ENCODE data around the gene CHMP3.

The CHMP3 gene

DNA sequence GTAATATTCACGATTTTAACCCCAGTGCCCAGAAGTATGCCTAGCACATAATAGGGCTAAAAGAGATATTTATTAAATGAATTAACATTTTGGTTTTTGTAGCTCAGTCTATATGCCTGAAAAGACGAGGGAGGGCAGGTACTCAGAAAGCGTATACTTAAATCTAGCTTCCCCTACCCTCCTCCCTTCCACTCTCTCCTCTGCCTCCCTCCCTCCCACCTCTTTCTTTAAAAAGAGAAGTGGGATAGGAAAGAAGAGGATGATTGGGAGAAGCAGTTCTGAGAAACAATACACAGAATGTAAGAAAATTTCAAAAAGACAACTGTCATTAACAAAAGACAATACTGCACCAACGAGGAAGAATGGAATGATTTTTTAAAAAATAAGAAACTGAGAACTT, 39.8 kb downstream of the CHMP3 start:
- no peak overlapping the region for H3K27ac ChIP-seq (ENCODE audit: low read length)
- H3K27me3 ChIP-seq (replicated peaks; ENCODE audit: insufficient read depth, low read length), result no peaks in the 10 kb centered on the region
- TF ChIP-seq EZH2 (optimal IDR thresholded peaks at IDR 0.05; ENCODE audit: low read depth, low read length) (no peak), EZH2phosphoT487 (IDR thresholded peaks at IDR 0.05; ENCODE audit: low read length) (no peak)
- TF ChIP-seq, protein P1, sequence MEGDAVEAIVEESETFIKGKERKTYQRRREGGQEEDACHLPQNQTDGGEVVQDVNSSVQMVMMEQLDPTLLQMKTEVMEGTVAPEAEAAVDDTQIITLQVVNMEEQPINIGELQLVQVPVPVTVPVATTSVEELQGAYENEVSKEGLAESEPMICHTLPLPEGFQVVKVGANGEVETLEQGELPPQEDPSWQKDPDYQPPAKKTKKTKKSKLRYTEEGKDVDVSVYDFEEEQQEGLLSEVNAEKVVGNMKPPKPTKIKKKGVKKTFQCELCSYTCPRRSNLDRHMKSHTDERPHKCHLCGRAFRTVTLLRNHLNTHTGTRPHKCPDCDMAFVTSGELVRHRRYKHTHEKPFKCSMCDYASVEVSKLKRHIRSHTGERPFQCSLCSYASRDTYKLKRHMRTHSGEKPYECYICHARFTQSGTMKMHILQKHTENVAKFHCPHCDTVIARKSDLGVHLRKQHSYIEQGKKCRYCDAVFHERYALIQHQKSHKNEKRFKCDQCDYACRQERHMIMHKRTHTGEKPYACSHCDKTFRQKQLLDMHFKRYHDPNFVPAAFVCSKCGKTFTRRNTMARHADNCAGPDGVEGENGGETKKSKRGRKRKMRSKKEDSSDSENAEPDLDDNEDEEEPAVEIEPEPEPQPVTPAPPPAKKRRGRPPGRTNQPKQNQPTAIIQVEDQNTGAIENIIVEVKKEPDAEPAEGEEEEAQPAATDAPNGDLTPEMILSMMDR (IDR thresholded peaks at IDR 0.05; ENCODE audit: low read length), result no peak
- no peak for DNase-seq
- H3K4me2 ChIP-seq (ENCODE audit: low read depth, low read length), result no peak overlapping the region
- H3K9ac ChIP-seq (ENCODE audit: low read length), result no peak overlapping the region
- no peak overlapping the region for H2AFZ ChIP-seq (ENCODE audit: low read length)
- H4K20me1 ChIP-seq (ENCODE audit: insufficient read depth, low read length), result no peaks in the 10 kb centered on the region
- H3F3A ChIP-seq (ENCODE audit: insufficient read depth, low read length), result no peaks in the 10 kb centered on the region
- H3K4me3 ChIP-seq (ENCODE audit: low read length), result no peak overlapping the region
- H3K9me3 ChIP-seq (replicated peaks; ENCODE audit: insufficient read depth, low read length), result no peaks in the 10 kb centered on the region
- H3K79me2 ChIP-seq (ENCODE audit: low read length), result no peaks in the 10 kb centered on the region
- H3K9me2 ChIP-seq (replicated peaks; ENCODE audit: insufficient read depth, low read length), result no peaks in the 10 kb centered on the region
- H3K4me1 ChIP-seq (ENCODE audit: low read length), result no peaks in the 10 kb centered on the region
- no peaks in the 10 kb centered on the region; the same call in 1 of the 2 replicates for H3K36me3 ChIP-seq (replicated peaks; ENCODE audit: insufficient read depth, low read length)

DNA sequence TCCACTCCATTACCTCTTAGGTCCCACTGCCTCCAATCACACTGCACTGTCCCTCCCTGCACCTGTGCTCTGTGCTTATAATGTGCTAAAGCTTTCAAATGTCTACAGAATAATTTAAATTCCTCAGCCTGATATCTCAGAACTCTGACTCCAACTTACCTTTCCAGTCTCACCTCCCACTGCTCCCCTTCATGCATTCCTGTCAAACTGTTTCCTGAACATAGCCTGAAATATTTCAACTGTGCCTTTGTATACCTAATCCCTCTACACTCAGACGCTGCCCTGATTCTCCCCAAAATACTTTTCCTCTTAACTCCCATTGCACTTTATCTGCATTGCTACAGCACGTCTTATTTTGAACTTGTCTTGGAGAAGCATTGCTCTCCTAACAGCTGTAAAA, 40.5 kb downstream of the CHMP3 start:
- Histone ChIP-seq H3K4me1 (ENCODE audit: low read length) (no peaks in the 10 kb centered on the region), H3K4me3 (ENCODE audit: low read length) (no peak overlapping the region), H3K27me3 (replicated peaks; ENCODE audit: insufficient read depth, low read length) (no peaks in the 10 kb centered on the region), H3K79me2 (ENCODE audit: low read length) (no peaks in the 10 kb centered on the region), H3K9ac (ENCODE audit: low read length) (no peak overlapping the region), H3F3A (ENCODE audit: insufficient read depth, low read length) (no peaks in the 10 kb centered on the region), H2AFZ (ENCODE audit: low read length) (no peak overlapping the region), H3K9me2 (replicated peaks; ENCODE audit: insufficient read depth, low read length) (no peaks in the 10 kb centered on the region), H3K36me3 (replicated peaks; ENCODE audit: insufficient read depth, low read length) (no peaks in the 10 kb centered on the region; the same call in 1 of the 2 replicates), H3K9me3 (replicated peaks; ENCODE audit: insufficient read depth, low read length) (no peaks in the 10 kb centered on the region), H3K27ac (ENCODE audit: low read length) (no peak overlapping the region), H3K4me2 (ENCODE audit: low read depth, low read length) (no peak overlapping the region), H4K20me1 (ENCODE audit: insufficient read depth, low read length) (no peaks in the 10 kb centered on the region)
- DNase-seq, result no peak
- TF ChIP-seq EZH2phosphoT487 (IDR thresholded peaks at IDR 0.05; ENCODE audit: low read length), result no peak
- TF ChIP-seq, protein P1 (IDR thresholded peaks at IDR 0.05; ENCODE audit: low read length), result no peak
- TF ChIP-seq EZH2 (optimal IDR thresholded peaks at IDR 0.05; ENCODE audit: low read depth, low read length), result no peak

DNA sequence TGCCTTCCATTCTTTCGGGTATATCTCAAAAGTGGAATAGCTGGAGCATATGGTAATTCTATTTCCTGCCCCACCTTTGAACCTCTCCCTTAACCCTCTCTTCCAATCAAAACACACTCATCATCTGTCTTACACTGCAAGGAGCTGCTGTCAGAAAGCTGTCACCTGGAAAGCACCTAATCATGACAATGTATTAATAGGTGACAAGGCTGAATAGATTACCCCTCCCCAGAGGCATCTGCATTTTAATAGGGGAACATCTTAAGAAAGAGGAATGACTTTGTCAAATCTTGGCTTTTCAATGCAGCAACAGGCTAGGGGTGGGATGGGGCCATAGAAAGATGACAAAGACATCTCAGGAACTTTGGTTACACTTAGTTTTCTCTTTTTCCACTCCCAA, 41.3 kb downstream of the CHMP3 start:
- Histone ChIP-seq H4K20me1 (ENCODE audit: insufficient read depth, low read length) (no peaks in the 10 kb centered on the region), H3K27ac (ENCODE audit: low read length) (no peak overlapping the region), H3K27me3 (replicated peaks; ENCODE audit: insufficient read depth, low read length) (no peaks in the 10 kb centered on the region), H3K9ac (ENCODE audit: low read length) (no peak overlapping the region), H3K9me3 (replicated peaks; ENCODE audit: insufficient read depth, low read length) (no peaks in the 10 kb centered on the region), H3K9me2 (replicated peaks; ENCODE audit: insufficient read depth, low read length) (no peaks in the 10 kb centered on the region), H3K4me1 (ENCODE audit: low read length) (no peaks in the 10 kb centered on the region), H3K4me3 (ENCODE audit: low read length) (no peak overlapping the region), H2AFZ (ENCODE audit: low read length) (no peak overlapping the region), H3K79me2 (ENCODE audit: low read length) (no peaks in the 10 kb centered on the region), H3K4me2 (ENCODE audit: low read depth, low read length) (no peak overlapping the region), H3F3A (ENCODE audit: insufficient read depth, low read length) (no peaks in the 10 kb centered on the region), H3K36me3 (replicated peaks; ENCODE audit: insufficient read depth, low read length) (no peaks in the 10 kb centered on the region; the same call in 1 of the 2 replicates)
- DNase-seq, result no peak
- no peak for TF ChIP-seq EZH2 (optimal IDR thresholded peaks at IDR 0.05; ENCODE audit: low read depth, low read length)
- TF ChIP-seq EZH2phosphoT487 (IDR thresholded peaks at IDR 0.05; ENCODE audit: low read length), result no peak

DNA sequence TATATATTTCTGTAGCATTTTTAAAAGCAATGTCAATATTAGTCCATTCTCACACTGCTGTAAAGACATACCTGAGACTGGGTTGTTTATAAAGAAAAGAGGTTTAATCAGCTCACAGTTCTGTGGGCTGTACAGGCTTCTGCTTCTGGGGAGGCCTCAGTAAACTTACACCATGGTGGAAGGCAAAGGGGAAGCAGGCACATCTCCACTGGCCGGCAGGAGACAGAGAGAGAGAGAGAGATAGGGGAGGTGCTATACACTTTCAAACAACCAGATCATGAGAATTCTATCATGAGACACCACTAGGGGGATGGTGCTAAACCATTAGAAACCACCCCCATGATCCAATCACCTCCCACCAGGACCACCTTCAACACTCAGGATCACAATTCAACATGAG, 43.1 kb downstream of the CHMP3 start:
- Histone ChIP-seq H3K9me3 (replicated peaks; ENCODE audit: insufficient read depth, low read length) (no peaks in the 10 kb centered on the region), H3K27me3 (replicated peaks; ENCODE audit: insufficient read depth, low read length) (no peaks in the 10 kb centered on the region), H3K4me2 (ENCODE audit: low read depth, low read length) (no peak overlapping the region), H2AFZ (ENCODE audit: low read length) (no peak overlapping the region), H4K20me1 (ENCODE audit: insufficient read depth, low read length) (no peaks in the 10 kb centered on the region), H3K4me1 (ENCODE audit: low read length) (no peaks in the 10 kb centered on the region), H3K9me2 (replicated peaks; ENCODE audit: insufficient read depth, low read length) (no peaks in the 10 kb centered on the region), H3K79me2 (ENCODE audit: low read length) (no peaks in the 10 kb centered on the region), H3K36me3 (replicated peaks; ENCODE audit: insufficient read depth, low read length) (no peaks in the 10 kb centered on the region; the same call in 1 of the 2 replicates), H3K27ac (ENCODE audit: low read length) (no peak overlapping the region), H3F3A (ENCODE audit: insufficient read depth, low read length) (no peaks in the 10 kb centered on the region), H3K9ac (ENCODE audit: low read length) (no peak overlapping the region), H3K4me3 (ENCODE audit: low read length) (no peak overlapping the region)
- TF ChIP-seq, protein P1 (IDR thresholded peaks at IDR 0.05; ENCODE audit: low read length), result no peak
- TF ChIP-seq EZH2 (optimal IDR thresholded peaks at IDR 0.05; ENCODE audit: low read depth, low read length) (no peak), EZH2phosphoT487 (IDR thresholded peaks at IDR 0.05; ENCODE audit: low read length) (no peak)
- no peak for DNase-seq

All from MM.1S (cell line).